Smooth muscle cell of the brain vasculature (primary cell): Measurements from ENCODE around the gene OSBPL1A.

Experiments
- DNase-seq: peaks from one replicate; pipeline ENCODE4 v3.0.0-alpha.2; 2012; ENCODE audit warnings: low read depth, low spot score

Gene OSBPL1A

GRCh38 chr18:24126155-24126961, 271.3 kb downstream of the OSBPL1A start:
- DNase-seq = no peak

DNA sequence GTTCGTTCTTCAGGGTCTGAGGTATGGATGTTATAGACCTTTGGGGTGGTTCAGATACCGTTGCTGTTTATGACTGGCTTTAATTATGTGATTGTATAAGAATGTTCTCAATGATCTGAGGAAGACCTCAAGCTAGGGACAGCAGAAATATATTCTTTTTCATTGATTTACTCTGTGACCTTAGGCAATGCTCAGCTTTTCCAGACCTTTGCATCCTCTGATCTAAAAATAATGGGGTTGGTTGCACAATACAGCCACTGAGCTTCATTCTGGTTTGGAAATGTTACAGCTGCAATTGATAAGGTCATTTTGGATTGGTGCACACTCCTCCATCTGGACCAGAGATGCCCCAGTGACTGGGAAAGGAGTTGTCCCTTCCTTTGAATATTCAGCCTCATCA, 276.0 kb downstream of the OSBPL1A start:
- no peak for DNase-seq

GRCh38 chr18:24120676-24121075, 276.9 kb downstream of the OSBPL1A start:
- no peak for DNase-seq

- peak; percentile 46 for DNase-seq
Measured at GRCh38 chr18:24118750-24119577, 278.7 kb downstream of the OSBPL1A start.

DNA sequence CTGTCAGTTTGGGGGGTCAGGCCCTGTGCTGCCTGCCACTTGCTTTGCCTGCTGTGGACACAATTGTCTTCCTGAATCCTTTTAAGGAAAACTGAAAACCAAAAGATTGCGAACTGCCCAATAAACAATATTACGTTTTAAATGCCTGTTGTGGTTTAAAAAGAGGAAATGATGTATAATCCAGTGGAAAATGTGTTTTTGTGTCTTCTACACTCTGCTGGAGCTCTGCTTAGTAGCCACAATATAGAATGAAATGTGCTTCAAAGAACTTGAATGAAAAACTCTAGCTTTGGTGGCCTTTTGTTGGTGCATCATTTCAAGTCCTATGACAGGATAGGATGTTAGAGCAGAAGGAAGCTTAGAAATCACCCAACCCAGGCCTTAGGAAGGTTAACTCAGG, 282.0 kb downstream of the OSBPL1A start:
- DNase-seq = no peak

- no peak for DNase-seq
Measured at GRCh38 chr18:24114924-24115549, 282.6 kb downstream of the OSBPL1A start.

- DNase-seq = no peak
Measured at GRCh38 chr18:24112874-24113615, 284.6 kb downstream of the OSBPL1A start.

- no peak for DNase-seq
Measured at GRCh38 chr18:24112464-24112863, 285.2 kb downstream of the OSBPL1A start.
